Stimulated activated CD4-positive, alpha-beta T cell treated with anti-CD3 and anti-CD28 coated beads, Interleukin-2, amount 100 ng/mL, for 48 hours (primary cell): ENCODE measurements around the gene SCN1B.
"Not testable (repeated sequence)": the region's sequence is repeated elsewhere in the genome, so short reads cannot be mapped to it uniquely, and the experiment has no call there.

Experiments used
- DNase-seq, 2 donors: peaks; one replicate each; pipeline ENCODE4 v3.0.0-alpha.2; 2020

Gene SCN1B

DNA sequence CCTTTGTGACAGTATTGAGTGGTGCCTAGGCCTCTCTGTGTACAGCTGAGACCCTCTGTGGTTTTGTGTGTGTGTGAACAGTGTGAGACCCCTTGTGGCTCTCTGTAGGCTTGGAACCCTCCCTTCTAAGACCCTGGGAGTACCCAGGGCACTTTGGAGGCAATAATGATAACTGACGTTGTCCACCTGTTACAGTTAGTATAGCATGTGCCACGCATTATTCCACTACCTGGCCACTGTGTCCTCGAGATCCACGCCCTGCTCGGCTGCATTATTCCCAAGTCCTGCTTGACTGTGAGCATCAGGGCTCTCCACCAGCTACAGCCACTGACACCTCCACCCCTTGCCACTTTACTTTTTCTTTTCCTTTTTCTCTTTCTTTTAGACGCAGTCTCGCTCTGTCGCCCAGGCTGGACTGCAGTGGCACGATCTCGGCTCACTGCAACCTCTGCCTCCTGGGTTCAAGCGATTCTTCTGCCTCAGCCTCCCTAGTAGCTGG is 28.2 kb upstream of the SCN1B start:
- DNase-seq = no peak

DNA sequence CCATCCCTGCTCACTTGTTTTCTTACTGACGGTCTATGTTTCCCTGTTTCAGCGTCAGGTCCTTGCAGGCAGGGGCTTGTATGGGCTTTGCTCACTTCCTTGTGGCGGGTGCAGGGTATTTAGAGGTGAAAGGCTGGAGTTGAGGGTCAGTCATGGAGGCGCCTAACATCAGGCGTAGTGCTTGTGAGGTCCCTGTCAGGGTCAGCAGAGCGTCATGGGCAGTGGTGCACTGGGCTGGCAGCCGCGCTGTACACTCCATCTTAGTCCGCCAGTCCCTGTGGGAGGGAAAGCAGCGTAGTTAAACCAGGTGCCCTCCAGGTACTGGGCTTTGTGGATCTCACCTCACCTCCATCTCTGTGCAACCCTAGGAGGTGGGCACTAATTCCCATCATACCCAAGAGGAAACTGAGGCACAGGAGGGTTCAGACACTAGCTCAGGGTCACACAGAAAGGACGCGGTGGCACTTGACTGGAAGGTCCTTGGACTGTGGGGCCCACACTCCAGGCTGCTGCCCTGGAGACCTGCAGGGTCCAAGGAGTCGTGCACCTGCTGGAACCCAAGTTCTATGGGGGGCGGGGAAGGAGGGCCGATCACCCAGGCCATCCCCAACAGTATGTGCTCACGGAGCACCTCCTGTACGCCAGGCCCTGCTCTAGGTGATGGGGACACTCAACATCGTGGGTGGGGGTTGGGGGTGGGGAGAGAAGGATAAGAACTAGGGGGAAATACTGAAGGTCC is 25.6 kb upstream of the SCN1B start:
- DNase-seq = no peak

DNA sequence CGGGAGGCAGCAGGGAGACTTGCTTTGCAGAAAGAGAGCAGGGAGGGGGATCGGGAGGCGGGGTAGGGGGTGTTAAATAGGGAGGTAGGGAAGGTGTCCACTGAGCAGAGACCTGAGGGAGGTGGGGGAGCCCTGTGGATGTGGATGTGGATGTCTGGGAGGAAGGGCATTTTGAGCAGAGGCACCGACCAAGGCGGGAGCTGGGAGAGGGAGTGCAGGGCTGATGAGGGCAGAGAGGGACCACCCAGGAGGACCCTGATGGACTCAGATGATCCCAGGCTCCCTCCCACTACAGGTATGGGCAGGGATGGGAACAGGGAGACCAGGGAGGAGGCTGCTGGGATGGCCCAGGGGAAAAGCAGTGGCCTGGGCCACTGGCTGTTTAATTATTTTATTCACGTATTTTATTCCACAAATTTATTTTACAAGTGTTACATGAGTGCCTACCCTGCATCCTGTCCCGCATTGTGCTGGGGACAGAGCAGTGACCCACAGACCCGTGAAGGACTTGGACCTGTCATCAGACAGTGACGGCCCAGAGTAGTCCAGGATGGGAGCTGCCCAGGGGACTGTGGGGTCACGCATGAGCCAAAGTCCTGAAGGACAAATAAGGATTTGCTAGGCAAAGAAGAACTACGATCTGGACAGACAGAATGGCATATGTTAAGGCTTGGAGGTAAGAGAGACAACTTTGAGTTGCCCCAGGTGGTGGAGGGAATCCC is 24.9 kb upstream of the SCN1B start:
- DNase-seq = no peak

DNA sequence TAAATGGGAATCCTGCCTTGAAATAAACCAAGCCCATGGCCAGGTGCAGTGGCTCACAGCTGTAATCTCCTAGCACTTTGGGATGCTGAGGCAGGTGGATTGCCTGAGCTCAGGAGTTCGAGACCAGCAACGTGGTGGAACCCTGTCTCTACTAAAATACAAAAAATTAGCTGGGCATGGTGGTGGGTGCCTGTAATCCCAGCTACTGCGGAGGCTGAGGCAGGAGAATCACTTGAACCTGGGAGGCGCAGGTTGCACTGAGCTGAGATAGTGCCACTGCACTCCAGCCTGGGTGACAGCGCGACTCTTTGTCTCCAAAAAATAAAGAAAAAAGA is 24.3 kb upstream of the SCN1B start:
- DNase-seq = not testable (repeated sequence)

DNA sequence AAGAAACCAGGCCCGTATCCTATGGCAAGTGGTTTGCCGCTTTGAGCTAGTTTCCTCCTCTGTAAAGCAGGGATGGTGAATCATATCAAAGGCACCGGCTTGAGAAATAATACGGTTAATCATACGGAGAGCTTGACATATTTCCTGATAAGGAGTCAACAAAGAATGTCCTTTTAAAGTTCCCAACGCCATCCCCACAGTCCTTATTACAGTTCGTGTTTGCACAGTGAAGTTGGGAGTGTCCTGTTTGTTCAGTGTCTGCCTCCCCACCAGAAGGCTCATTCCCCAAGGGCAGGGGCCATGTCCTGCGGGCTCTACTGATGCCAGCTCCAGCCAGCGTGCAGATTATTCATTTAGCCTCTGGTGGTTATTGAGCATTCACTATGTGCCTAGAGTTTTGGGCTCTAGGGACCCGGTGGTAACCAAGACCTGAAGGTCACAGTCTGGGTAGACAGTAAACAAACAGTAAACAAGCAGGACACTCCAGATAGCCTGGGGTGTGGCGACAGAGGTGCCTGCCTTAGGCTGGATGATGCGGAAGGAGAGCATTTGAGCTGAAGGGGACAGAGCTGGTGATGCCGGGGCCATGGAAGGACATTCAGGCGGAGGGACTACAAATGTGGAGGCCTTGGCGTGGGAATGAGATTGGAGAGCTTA is 23.8 kb upstream of the SCN1B start:
- no peak for DNase-seq

DNA sequence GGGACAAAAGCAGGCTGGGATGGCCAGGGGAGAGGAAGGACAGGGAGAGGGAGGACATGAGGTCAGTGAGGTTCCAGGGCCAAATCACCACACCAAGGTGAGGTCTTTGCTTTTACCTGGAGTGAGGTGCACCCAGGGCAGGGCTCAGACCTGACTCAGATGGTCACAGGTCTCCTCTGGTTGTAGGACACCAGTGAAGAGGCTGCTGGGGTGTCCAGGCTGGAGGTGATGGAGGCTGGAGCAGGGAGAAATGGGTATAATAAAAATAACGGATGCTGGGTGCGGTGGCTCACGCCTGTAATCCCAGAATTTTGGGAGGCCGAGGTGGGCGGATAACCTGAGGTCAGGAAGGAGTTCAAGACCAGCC is 23.3 kb upstream of the SCN1B start:
- no peak for DNase-seq

DNA sequence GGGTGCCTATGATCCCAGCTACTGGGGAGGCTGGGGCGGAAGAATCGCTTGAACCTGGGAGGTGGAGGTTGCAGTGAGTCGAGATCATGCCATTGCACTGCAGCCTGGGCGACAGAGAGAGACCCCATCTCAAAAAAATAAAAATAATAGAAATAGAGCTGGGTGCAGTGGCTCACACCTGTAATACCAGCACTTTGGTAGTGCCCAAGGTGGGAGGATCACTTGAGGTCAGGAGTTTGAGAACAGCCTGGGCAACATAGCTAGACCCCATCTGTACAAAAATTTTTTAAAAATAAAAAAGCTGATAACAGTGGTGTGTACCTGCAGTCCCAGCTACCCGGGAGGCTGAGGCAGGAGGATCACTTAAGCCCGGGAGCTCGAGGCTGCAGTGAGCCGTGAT is 22.8 kb upstream of the SCN1B start:
- DNase-seq = not testable (repeated sequence)

DNA sequence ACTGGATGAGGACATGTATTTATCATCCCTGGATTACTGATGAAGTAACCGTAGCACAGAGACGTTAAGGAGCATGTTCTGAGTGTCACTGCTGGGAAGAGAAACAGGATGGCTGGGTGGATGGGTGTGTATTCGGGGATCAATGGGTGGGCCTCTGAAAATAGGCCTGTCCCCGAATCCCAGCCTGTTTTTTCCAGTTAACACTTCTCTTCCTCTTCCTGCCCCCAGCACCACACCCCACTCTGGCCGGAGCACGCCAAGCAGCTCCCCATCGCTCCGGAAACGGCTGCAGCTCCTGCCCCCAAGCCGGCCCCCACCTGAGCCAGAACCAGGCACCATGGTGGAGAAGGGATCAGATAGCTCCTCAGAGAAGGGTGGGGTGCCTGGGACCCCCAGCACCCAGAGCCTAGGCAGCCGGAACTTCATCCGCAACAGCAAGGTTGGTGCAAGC is 21.4 kb upstream of the SCN1B start:
- no peak for DNase-seq

DNA sequence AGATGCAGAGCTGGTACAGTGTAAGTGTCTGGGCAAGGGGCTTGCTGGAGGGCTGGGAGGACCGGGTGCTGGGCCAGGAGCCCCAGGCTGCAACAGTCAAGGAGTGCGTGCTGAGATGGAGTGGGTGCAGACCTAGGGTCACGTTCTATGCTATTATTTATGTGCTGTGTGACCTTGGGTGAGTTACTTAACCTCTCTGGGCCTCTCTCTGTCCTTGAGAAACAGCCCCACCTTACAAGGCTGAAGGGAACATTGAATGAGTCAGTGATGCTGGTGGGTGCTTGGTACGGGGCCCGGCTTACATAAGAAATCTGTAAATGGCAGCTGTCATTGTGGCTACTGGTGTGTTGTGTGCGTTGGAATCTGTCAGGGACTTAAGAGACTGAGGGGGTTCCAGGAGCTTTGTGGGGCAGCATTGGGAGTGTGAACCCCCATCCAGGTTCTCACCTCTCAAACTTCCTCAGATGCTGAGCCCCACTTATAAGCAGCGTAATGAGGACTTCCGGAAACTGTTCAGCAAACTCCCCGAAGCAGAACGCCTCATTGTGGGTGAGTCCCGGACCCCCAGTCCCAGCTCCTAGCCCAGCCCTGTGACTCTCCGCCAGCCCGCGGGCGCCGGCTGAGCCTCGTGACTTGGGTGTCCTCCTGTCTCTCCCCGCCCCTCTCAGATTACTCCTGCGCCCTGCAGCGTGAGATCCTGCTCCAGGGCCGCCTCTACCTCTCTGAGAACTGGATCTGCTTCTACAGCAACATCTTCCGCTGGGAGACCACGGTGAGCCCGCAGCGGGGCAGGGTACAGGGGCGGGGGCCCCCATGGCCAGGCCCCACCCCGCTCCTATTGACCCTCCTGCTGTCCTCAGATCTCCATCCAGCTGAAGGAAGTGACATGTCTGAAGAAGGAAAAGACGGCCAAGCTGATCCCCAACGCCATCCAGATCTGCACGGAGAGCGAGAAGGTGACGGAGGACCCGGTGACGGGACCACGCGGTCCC is 20.6 kb upstream of the SCN1B start:
- DNase-seq = no peak

DNA sequence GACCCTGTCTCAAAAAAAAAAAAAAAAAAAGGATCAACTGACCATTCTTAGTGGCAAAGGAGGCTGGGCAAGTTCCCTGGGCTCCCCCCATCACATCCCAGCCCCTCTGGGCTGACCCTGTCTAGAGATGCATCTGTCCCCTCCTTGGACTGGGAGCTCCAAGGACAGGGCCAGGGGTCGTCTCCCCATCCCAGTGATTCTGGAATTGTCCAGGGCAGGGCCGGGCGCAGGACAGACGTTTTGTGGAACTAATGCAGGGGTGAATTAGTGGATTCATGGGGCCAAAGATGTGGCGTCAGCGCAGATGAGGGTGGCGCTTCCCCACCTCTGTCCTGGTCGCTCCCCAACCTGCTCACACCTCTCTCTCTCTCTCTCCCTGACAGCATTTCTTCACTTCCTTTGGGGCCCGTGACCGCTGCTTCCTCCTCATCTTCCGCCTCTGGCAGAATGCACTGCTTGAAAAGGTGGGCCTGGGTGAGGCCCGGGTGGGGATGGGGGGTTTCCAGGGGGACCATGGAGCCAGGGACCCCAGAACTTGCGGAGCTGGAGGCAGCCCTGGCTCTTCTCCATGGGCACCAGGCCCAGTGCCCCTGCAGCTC is 19.1 kb upstream of the SCN1B start:
- DNase-seq = no peak

DNA sequence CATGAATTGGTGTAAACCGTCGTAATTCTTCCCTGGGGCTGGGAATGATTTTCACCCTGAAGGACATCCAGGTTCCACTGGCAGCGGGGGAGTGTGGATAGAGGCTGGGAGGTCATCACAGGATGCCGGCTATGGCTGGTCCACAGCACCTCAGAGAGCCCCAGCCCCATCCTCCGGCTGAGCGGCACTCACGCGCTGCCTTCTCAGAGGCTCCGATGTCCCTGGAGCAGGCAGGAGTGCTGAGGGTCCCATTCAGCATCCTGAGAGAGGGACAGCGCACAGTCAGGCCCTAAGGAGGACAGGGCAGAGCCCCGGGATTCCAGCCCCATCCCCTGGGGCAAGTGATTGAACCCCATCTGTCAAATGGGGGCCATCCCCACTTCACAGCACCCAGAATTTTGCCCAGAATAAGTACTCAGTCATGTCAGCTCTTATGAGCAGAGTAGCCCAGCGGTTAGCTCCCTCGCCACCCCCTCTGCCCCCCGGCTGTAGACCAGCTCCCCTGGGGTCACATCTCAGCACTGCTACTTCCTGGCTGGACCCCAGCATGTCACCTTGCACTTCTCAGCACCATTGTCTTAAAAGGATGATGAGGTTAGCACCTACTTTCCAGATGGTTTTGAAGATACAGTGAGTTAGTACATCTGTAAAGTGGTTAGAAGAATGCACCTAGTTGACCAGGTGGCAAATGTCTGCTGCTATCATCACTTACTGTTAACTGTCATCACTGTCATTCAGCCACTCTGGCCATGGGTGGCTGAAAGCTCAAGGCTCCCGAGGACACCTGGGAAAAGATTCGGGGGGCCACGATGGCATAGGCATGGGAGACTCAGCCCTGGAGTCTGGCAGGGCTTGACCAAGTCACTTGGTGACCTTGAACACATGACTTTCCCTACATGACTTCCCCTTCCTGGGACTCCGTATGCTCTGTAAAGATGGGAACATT is 18.3 kb upstream of the SCN1B start:
- no peak for DNase-seq

DNA sequence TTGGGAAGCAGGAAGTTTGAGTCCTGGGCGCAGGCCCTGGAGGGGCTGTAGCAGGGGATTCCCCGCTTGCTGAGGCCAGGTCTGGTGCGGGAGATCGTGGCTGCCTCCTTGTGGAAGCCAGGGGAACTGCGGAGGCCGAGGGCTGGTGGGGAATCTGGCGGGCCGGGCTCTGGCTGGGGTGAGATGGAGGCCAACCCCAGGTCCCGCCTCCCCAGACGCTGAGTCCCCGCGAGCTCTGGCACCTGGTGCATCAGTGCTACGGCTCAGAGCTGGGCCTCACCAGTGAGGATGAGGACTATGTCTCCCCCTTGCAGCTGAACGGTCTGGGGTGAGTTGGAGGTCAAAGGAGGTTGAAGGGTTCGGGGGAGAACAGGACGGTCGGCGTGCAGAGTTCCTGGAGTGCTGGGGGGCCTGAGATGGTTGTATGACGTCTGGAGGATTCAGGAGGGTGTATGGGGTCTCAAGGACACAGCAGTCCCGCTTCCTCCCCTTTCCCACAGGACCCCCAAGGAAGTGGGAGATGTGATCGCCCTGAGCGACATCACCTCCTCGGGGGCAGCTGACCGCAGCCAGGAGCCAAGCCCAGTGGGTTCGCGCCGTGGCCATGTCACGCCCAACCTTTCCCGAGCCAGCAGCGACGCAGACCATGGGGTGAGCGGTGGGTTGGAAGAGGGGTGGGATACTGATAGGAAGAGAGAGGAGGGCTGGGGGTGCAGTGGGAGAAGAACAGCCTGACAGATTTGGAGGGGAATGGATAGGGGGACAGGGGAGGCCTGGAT is 17.0 kb upstream of the SCN1B start:
- DNase-seq = peak; percentile 82 to 84

DNA sequence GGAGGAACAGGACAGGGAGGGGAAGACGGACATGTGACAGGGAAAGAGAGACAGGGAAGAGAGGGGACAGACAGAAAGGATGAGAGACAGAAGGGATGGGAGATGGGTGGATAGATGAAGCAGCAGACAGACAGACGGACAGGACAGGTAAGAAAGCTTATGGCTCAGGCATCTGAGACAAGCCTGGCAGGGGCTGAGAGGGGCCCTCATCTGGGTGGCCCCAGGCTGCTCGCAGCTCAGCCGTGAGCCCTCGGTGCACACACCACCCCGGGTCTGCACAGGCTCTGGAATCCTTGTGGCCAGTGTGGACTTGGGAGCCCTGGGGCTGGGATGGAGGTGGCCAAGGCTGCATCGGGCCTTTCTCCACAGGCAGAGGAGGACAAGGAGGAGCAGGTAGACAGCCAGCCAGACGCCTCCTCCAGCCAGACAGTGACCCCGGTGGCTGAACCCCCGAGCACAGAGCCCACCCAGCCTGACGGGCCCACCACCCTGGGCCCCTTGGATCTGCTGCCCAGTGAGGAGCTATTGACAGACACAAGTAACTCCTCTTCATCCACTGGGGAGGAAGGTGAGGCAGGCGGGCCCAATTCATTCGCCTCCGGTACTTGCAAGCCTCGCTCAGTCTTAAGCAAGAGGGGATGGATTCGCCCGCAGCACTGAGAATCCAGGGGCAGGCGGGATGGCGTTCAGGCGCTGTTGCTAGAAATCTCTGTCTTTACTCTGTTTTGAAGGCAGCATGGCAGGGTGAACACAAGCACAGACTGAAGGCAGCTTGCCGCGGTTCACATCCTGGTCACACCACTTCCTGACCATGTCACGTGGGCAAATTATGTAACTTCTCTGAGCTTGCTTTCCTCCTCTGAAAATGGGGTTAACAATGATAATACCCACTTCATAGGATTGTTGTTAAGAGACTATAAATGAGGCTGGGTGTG is 16.2 kb upstream of the SCN1B start:
- DNase-seq = no peak

DNA sequence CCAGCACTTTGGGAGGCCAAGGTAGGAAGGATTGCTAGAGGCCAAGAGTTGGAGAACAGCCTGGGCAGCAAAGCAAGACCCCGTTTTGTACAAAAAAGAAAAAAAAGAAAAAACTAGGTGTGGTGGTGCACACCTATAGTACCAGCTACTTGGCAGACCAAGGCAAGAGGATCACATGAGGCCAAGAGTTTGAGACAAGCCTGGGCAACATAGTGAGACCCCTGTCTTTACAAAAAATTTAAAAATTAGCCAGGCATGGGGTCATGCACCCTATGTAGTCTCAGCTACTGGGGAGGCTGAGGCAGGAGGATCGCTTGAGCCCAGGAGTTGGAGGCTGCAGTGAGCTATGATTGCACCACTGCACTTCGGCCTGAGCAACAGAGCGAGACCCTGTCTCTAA is 15.5 kb upstream of the SCN1B start:
- not testable (repeated sequence) for DNase-seq

DNA sequence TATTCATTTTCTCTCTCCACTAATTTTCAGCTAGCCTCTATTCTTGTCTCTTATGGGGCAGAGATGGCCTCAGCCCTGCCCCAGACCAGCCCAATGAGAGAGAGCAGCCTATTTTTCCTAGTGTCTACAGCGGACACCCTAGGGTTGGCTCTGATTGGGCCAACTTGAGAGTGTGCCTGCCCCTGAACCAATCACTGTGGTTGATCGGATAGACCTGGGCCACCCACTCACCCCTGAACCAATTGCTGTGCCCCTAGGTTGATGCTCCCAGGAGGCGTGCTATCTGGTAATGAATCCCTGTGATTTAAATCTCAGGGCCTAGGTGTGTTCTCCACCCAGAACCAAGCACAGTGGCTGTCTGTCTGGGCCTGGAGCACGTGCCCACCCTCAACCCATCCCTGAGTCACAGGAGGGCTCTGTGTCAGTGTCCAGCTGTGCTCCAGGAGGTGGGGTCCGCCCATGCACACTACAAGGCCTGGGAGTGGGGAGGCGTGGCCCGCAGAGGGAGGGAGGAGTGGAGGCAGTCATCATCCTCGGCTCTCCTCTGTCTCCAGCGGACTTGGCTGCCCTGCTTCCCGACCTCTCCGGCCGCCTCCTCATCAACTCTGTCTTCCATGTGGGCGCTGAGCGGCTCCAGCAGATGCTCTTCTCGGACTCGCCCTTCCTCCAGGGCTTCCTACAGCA is 14.9 kb upstream of the SCN1B start:
- no peak for DNase-seq

DNA sequence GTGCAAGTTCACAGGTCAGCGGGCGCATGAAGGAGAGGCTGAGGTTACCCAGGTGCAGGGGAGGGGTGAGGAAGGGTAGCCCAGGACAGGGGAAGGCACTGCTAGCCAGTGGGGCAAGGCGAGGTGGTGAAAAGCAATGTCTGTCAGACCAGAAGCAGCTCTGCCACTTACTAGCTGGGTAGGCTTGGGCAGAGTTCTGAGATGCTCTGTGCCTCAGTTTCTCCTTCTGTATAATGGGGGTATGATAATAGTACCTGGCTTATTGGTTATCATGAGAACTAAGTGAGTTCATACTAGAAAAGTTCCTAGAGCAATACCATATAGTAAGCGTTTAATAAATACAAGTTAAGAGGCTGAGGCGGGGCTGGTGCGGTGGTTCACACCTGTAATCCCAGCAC is 14.3 kb upstream of the SCN1B start:
- no peak for DNase-seq

DNA sequence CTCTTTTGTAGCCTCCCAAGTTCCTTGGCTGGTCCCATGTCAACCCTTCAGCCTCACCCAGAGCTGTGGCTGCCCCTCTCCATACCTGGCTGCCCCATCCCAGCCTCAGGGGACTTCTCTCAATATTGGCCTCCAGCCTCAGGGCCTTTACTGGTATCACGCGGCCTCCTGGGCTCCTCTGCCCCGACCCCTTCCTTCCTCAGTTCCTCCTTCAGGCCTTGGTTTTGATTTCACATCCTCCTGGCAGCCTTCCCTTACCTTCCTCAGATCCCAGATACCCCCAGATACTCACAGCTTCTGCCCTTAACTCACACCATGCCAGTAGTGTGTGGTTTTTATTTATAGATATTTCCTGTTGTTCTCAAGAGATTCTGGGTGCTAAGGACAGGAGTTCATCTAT is 12.8 kb upstream of the SCN1B start:
- DNase-seq = no peak

DNA sequence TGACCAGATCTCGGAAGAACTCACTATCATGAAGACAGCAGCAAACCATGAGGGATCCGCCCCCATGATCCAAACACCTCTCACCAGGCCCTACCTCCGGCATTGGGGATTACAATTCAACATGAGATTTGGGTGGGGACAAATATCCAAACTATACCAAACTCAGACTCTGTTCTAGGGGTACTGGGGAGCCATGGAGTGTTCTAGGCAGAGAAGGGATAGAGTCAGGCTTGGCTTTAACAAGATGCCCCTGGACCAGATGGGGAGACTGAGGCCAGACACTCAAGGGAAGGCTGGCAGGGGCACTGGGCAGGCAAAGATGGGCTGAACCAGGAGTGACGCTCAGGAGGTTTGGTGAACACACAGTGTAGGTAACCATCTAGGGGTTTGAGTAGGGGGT is 11.9 kb upstream of the SCN1B start:
- no peak for DNase-seq

DNA sequence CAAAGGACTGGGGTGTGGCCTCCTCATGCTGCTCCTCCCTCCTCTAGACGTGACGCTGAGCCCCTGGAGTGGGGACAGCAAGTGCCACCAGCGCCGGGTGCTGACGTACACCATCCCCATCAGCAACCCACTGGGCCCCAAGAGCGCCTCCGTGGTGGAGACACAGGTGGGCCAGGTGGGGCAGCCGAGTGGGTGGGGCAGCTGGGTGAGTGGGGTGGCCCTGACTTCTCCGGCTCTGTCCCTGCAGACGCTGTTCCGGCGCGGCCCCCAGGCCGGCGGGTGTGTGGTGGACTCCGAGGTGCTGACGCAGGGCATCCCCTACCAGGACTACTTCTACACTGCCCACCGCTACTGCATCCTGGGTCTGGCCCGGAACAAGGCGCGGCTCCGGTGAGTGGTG is 11.1 kb upstream of the SCN1B start:
- no peak for DNase-seq
